Mammary epithelial cell (primary cell): Measurements from ENCODE around the gene PARD6G.

ENCODE experiments used
- EZH2 ChIP-seq: IDR thresholded peaks from 2 replicates; pipeline ENCODE4 v1.6.1; 2012; ENCODE audit warnings: low read length, inconsistent platforms, borderline replicate concordance
- TF ChIP-seq, protein P1 (sequence below), 2 donors: IDR thresholded peaks in 1 of 2; conservative IDR thresholded peaks in 1 of 2; 2 replicates each; pipeline ENCODE4 v1.5.1; 2011 to 2012; ENCODE audit warnings: inconsistent platforms in 2 of 2, low read length in 2 of 2, mild to moderate bottlenecking in 2 of 2, control low read depth in 1 of 2, low read depth in 1 of 2; ENCODE audit not compliant: insufficient read depth in 1 of 2; ENCODE audit errors: extremely low read depth in 1 of 2

DNA sequence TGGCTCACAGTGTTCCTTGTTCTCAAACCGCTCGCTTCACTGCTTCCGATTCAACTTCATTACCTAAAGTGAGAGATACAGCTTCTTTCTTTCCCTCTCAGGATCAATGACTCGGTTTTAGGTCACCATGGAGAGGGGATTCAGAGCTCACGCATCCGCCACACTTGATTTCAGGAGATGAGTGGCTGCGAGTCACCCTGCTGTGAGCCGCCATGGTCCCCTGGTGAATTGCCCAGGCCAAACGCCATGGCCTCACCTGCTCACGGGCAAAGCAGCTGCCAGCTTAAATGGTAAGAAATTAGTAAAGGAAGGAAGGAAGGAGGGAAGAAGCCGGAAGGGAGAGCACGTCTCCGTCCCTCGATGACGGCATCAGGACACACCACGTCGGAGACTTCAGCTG, 77.7 kb downstream of the PARD6G start:
- TF ChIP-seq, protein P1, sequence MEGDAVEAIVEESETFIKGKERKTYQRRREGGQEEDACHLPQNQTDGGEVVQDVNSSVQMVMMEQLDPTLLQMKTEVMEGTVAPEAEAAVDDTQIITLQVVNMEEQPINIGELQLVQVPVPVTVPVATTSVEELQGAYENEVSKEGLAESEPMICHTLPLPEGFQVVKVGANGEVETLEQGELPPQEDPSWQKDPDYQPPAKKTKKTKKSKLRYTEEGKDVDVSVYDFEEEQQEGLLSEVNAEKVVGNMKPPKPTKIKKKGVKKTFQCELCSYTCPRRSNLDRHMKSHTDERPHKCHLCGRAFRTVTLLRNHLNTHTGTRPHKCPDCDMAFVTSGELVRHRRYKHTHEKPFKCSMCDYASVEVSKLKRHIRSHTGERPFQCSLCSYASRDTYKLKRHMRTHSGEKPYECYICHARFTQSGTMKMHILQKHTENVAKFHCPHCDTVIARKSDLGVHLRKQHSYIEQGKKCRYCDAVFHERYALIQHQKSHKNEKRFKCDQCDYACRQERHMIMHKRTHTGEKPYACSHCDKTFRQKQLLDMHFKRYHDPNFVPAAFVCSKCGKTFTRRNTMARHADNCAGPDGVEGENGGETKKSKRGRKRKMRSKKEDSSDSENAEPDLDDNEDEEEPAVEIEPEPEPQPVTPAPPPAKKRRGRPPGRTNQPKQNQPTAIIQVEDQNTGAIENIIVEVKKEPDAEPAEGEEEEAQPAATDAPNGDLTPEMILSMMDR (conservative IDR thresholded peaks at IDR 0.05 in 1 of 2, IDR thresholded peaks at IDR 0.05 in 1 of 2; ENCODE audit: extremely low read depth in 1 of 2, insufficient read depth in 1 of 2, low read depth in 1 of 2, low read length in 2 of 2): no peak
- no peak for TF ChIP-seq EZH2
